Upper lobe of left lung (tissue), 4 donors: ENCODE results near the gene CD96.

ENCODE experiments used
- CTCF ChIP-seq, 6 experiments: fragments of 450-650 bp in 4 of 6; fragments of 200-600 bp in 2 of 6; sonication (generic) in 2 of 6; IDR thresholded peaks; one replicate each; pipeline ENCODE4 v1.5.1; 2016 to 2019; ENCODE audit warnings: antibody characterized with exemption in 6 of 6
- EP300 ChIP-seq, 4 donors: sonication (generic); formaldehyde crosslinking; IDR thresholded peaks; one replicate each; pipeline ENCODE4 v1.5.1; 2017; ENCODE audit warnings: antibody characterized with exemption in 4 of 4, control low read depth in 2 of 4

GRCh38 chr3:111541391-111541790, 606 bp upstream of the CD96 start:
- no peak for TF ChIP-seq CTCF (IDR thresholded peaks at IDR 0.05)
- TF ChIP-seq EP300 (IDR thresholded peaks at IDR 0.05), result no peak
